ENCODE data around the gene SPAG17.
A peak's percentile ranks its signal among the peaks of the same experiment; 100 is the strongest.

SPAG17 gene

DNA sequence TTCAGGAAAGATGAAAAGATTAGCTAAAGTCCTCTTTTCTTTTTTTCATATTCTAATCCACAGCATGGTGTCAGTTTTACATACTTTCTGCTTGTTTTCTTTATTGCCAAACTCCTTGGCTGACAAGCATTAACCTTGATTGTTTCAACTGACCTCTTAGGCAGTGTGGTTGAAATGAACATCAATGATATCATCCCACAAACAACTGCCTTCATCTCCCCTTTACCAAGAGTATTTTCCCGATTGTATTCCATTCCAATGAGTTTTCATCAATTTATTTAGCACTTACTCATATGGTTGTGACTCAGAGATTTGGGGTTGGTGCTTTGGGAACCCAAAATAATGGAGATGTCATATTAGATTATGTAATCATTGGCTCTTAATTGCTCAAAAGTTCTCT, 71.8 kb downstream of the SPAG17 start:
- TF ChIP-seq, protein P1, sequence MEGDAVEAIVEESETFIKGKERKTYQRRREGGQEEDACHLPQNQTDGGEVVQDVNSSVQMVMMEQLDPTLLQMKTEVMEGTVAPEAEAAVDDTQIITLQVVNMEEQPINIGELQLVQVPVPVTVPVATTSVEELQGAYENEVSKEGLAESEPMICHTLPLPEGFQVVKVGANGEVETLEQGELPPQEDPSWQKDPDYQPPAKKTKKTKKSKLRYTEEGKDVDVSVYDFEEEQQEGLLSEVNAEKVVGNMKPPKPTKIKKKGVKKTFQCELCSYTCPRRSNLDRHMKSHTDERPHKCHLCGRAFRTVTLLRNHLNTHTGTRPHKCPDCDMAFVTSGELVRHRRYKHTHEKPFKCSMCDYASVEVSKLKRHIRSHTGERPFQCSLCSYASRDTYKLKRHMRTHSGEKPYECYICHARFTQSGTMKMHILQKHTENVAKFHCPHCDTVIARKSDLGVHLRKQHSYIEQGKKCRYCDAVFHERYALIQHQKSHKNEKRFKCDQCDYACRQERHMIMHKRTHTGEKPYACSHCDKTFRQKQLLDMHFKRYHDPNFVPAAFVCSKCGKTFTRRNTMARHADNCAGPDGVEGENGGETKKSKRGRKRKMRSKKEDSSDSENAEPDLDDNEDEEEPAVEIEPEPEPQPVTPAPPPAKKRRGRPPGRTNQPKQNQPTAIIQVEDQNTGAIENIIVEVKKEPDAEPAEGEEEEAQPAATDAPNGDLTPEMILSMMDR (IDR thresholded peaks at IDR 0.05; ENCODE audit: low read depth, low read length), result no peak
- DNase-seq (ENCODE audit: low read depth, low spot score), result no peak
- no peak overlapping the region for H3K4me3 ChIP-seq (ENCODE audit: low read depth, low read length)
- in situ Hi-C loops (cut with HindIII; ENCODE audit: low sequenced_read_pairs), result no loop called here

DNA sequence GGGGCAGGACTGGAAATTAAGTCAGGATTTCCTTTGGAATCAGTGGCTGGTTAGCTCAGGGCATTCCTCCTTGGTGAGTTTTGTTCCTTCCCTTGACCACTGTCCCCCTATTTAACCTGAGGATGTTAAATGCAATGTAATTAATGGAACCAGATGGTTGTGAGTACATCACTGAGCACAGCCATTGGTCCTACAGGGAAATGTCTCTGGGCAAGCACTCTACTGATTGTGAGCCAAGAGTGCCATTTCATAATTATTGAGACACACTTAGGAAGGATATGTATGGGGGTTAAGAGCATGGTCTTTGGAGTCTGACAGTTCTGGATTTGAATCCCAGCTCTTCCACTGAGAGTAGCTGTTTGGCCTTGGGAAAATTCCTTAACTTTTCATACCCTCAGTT, 74.4 kb downstream of the SPAG17 start:
- H3K4me3 ChIP-seq (ENCODE audit: low read depth, low read length), result no peak overlapping the region
- in situ Hi-C loops (cut with HindIII; ENCODE audit: low sequenced_read_pairs), result no loop called here
- TF ChIP-seq, protein P1 (IDR thresholded peaks at IDR 0.05; ENCODE audit: low read depth, low read length), result no peak
- no peak for DNase-seq (ENCODE audit: low read depth, low spot score)

DNA sequence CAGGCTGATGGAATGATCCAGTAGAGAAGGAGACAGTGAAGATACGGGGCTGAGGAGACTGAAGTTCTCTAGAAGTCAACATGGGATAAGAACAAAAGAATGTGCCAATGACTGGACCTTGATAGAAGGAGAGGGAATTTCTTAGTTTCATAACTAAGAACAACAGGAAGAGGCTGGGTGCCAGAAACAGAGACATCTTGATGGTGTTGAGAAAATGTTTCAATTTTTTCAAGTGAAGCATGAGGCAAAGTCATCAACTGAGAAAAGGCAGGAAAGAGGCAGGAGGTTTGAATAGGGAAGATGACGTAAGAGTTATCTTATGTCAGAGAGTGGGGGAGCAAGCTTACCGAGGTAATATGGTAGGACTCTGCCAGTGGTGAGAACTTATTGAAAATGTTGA, 80.1 kb downstream of the SPAG17 start:
- H3K4me3 ChIP-seq (ENCODE audit: low read depth, low read length), result no peak overlapping the region
- TF ChIP-seq, protein P1 (IDR thresholded peaks at IDR 0.05; ENCODE audit: low read depth, low read length), result no peak
- in situ Hi-C loops (cut with HindIII; ENCODE audit: low sequenced_read_pairs), result no loop called here
- DNase-seq (ENCODE audit: low read depth, low spot score), result no peak

- in situ Hi-C loops (cut with HindIII; ENCODE audit: low sequenced_read_pairs), result no loop called here
- DNase-seq (ENCODE audit: low read depth, low spot score), result no peak
- TF ChIP-seq, protein P1 (IDR thresholded peaks at IDR 0.05; ENCODE audit: low read depth, low read length), result no peak
- H3K4me3 ChIP-seq (ENCODE audit: low read depth, low read length), result no peak overlapping the region
Measured at GRCh38 chr1:118102445-118102844, 82.6 kb downstream of the SPAG17 start.

DNA sequence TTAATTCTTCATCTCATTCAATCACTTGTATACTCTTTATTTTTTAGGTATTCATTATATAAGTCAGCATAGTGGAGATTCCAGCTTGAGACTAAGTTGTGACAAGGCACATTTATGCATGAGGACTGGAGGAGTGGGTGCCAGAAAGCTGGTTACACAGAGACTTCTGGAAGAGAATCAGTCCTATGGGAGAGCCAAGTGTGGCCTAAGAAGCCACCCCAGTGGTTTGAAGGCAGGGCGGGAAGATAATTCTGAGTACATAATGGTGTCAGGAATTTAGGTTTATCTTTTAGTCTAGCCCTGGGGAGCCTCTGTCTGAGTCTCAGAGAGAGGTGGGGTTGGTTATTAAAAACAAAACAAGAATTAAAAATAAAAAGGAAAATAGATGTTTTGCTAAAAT, 83.0 kb downstream of the SPAG17 start:
- in situ Hi-C loops (cut with HindIII; ENCODE audit: low sequenced_read_pairs), result no loop called here
- no peak for DNase-seq (ENCODE audit: low read depth, low spot score)
- TF ChIP-seq, protein P1 (IDR thresholded peaks at IDR 0.05; ENCODE audit: low read depth, low read length), result no peak
- no peak overlapping the region for H3K4me3 ChIP-seq (ENCODE audit: low read depth, low read length)

DNA sequence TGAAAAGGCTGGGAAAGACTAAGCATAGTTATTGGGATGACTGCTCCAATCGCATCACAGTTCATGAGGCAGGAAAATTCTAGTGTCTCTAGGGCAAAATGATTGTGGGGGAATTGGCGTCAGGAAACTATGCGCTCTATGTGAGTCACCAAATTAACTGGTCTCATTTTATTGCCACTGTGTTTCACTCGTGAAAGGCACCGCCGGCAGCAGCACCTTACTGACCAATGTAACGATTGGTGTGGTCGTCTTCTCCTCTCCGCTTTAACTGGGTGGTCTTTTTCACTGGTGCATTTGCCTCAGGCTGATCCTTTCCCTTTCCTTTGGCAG, 83.5 kb downstream of the SPAG17 start:
- in situ Hi-C loops (cut with HindIII; ENCODE audit: low sequenced_read_pairs), result no loop called here
- peak; percentile 4 for DNase-seq (ENCODE audit: low read depth, low spot score)
- no peak overlapping the region for H3K4me3 ChIP-seq (ENCODE audit: low read depth, low read length)
- TF ChIP-seq, protein P1 (IDR thresholded peaks at IDR 0.05; ENCODE audit: low read depth, low read length), result no peak
